Measurements from ENCODE around the gene DNAH11. TPM values are rescaled to one million over a fixed set of nuclear protein-coding genes. Genes with fewer than 3 reads are reported as not detected.

DNAH11 gene
- total and polyA plus RNA-seq, 9 of the 15 experiments (the other 6 are each of a cell fraction or from before 2014, with no cell fraction given): under 0.01 TPM; not detected in 7

GRCh38 chr7:21902240-21902639 is 359.4 kb downstream of the DNAH11 start (continued):
- TF ChIP-seq THAP12 (CRISPR knock-in tag; IDR thresholded peaks at IDR 0.05): no peak
- TF ChIP-seq PCBP1 (IDR thresholded peaks at IDR 0.05; ENCODE audit: low read depth, low read length, poor library complexity, severe bottlenecking): no peak
- TF ChIP-seq RFX1 (IDR thresholded peaks at IDR 0.05): no peak
- no peak for TF ChIP-seq LARP7 (IDR thresholded peaks at IDR 0.05)
- TF ChIP-seq ESRRA (IDR thresholded peaks at IDR 0.05; ENCODE audit: borderline replicate concordance, low read depth): no peak
- TF ChIP-seq ARHGAP35 (IDR thresholded peaks at IDR 0.05; ENCODE audit: partially characterized antibody): no peak
- no peak for TF ChIP-seq FOXA3 (CRISPR knock-in tag; conservative IDR thresholded peaks at IDR 0.05 in 1 of 2, IDR thresholded peaks at IDR 0.05 in 1 of 2)
- TF ChIP-seq PHB (CRISPR knock-in tag; IDR thresholded peaks at IDR 0.05): no peak
- no peak for TF ChIP-seq ERF (CRISPR knock-in tag; IDR thresholded peaks at IDR 0.05)
- TF ChIP-seq RAD21 (CRISPR knock-in tag; conservative IDR thresholded peaks at IDR 0.05 in 1 of 2, IDR thresholded peaks at IDR 0.05 in 1 of 2): no peak

Measured in K562 (cell line).